Neural progenitor cell (in vitro differentiated cells): ENCODE data around the gene SUPV3L1. TPM values are rescaled to one million over a fixed set of nuclear protein-coding genes. Genes with fewer than 3 reads are reported as not detected.

Experiments
- DNase-seq: peaks from one replicate; pipeline ENCODE4 v3.0.0-alpha.2; 2016; ENCODE audit warnings: low spot score
- H2AFZ ChIP-seq: fragments of 200-600 bp; sonication (generic); replicated peaks from 2 replicates; pipeline ENCODE4 v1.6.1; 2016; ENCODE audit warnings: antibody characterized with exemption
- H3F3A ChIP-seq: fragments of 200-600 bp; sonication (generic); 2 replicates; pipeline ENCODE4 v1.6.1; 2016; ENCODE audit warnings: antibody characterized with exemption, low read depth
- H3K27ac ChIP-seq: fragments of 200-600 bp; sonication (generic); 2 replicates; pipeline ENCODE4 v1.5.1; 2016; ENCODE audit warnings: mild to moderate bottlenecking
- H3K27me3 ChIP-seq: fragments of 200-600 bp; sonication (generic); 2 replicates; pipeline ENCODE4 v1.6.1; 2016; ENCODE audit warnings: mild to moderate bottlenecking, moderate library complexity
- H3K36me3 ChIP-seq: fragments of 200-600 bp; sonication (generic); 2 replicates; pipeline ENCODE4 v1.5.1; 2016
- H3K4me1 ChIP-seq: fragments of 200-600 bp; sonication (generic); 2 replicates; pipeline ENCODE4 v1.6.1; 2016; ENCODE audit warnings: mixed run types
- H3K4me2 ChIP-seq: fragments of 200-600 bp; sonication (generic); 2 replicates; pipeline ENCODE4 v1.6.1; 2016
- H3K4me3 ChIP-seq: fragments of 200-600 bp; sonication (generic); 2 replicates; pipeline ENCODE4 v1.5.1; 2016
- H3K79me2 ChIP-seq: fragments of 200-600 bp; sonication (generic); 2 replicates; pipeline ENCODE4 v1.6.1; 2016; ENCODE audit warnings: low read depth
- H3K9ac ChIP-seq: fragments of 200-600 bp; sonication (generic); 2 replicates; pipeline ENCODE4 v1.6.1; 2016
- H3K9me3 ChIP-seq: fragments of 200-600 bp; sonication (generic); 2 replicates; pipeline ENCODE4 v1.5.1; 2016; ENCODE audit warnings: low read depth
- H4K20me1 ChIP-seq: fragments of 200-600 bp; sonication (generic); 2 replicates; pipeline ENCODE4 v1.6.1; 2016; ENCODE audit warnings: low read depth
- H3K27ac Mint-ChIP-seq: 3 replicates; pipeline ENCODE4 v1.8.0; 2021; ENCODE audit warnings: mixed read lengths
- H3K27me3 Mint-ChIP-seq: 2 replicates; pipeline ENCODE4 v1.8.0; 2022; ENCODE audit warnings: low read depth, mild to moderate bottlenecking, inconsistent platforms, moderate library complexity, mixed read lengths; ENCODE audit not compliant: insufficient read depth
- H3K36me3 Mint-ChIP-seq: 3 replicates; pipeline ENCODE4 v1.8.0; 2021; ENCODE audit warnings: mixed read lengths
- H3K4me1 Mint-ChIP-seq: 3 replicates; pipeline ENCODE4 v1.8.0; 2021; ENCODE audit warnings: mixed read lengths
- H3K4me3 Mint-ChIP-seq: 3 replicates; pipeline ENCODE4 v1.8.0; 2021; ENCODE audit warnings: mild to moderate bottlenecking, moderate library complexity, mixed read lengths
- H3K9me3 Mint-ChIP-seq: 3 replicates; pipeline ENCODE4 v1.8.0; 2020; ENCODE audit warnings: mixed read lengths
- CTCF ChIP-seq: fragments of 200-600 bp; sonication (generic); IDR thresholded peaks from 2 replicates; pipeline ENCODE4 v1.5.1; 2017; ENCODE audit warnings: antibody characterized with exemption, mild to moderate bottlenecking
- EZH2 ChIP-seq: fragments of 200-600 bp; sonication (generic); IDR thresholded peaks from 2 replicates; pipeline ENCODE4 v1.6.1; 2017; ENCODE audit warnings: antibody characterized with exemption, mild to moderate bottlenecking, moderate library complexity
- EZH2phosphoT487 ChIP-seq: fragments of 200-600 bp; sonication (generic); IDR thresholded peaks from 2 replicates; pipeline ENCODE4 v1.6.1; 2017; ENCODE audit warnings: antibody characterized with exemption
- total RNA-seq: library from RNA; depleted of rRNA; stranded (reverse); fragments of >200 nt; gene quantifications from 2 replicates; pipeline ENCODE4 v1.2.3, GENCODE V29; 2015; ENCODE audit warnings: low replicate concordance

Gene SUPV3L1
- total RNA-seq, 1 donor from 2014 or later = 31.9 TPM

- Histone ChIP-seq H4K20me1 (no peaks in the 10 kb centered on the region), H3K36me3 (no peaks in the 10 kb centered on the region), H3K9me3 (no peaks in the 10 kb centered on the region), H3K4me3 (no peak overlapping the region), H3K9ac (no peak overlapping the region), H3F3A (no peaks in the 10 kb centered on the region), H2AFZ (no peak overlapping the region), H3K4me1 (no peaks in the 10 kb centered on the region), H3K27me3 (no peaks in the 10 kb centered on the region), H3K27ac (no peak overlapping the region), H3K4me2 (no peak overlapping the region), H3K79me2 (no peaks in the 10 kb centered on the region)
- Mint-ChIP-seq H3K4me1 (peaks cover 8% of the 10 kb centered on the region), H3K4me3 (no peak overlapping the region), H3K27me3 (peaks cover 2% of the 10 kb centered on the region), H3K27ac (no peak overlapping the region), H3K36me3 (no peaks in the 10 kb centered on the region), H3K9me3 (peaks cover 4% of the 10 kb centered on the region)
- DNase-seq = no peak
- TF ChIP-seq CTCF = no peak
- no peak for TF ChIP-seq EZH2
Observed at GRCh38 chr10:69218831-69219230, 38.8 kb downstream of the SUPV3L1 start.

- Histone ChIP-seq H3K36me3 (no peaks in the 10 kb centered on the region), H3K27me3 (no peaks in the 10 kb centered on the region), H3K4me3 (no peak within 1 kb of the TSS), H3F3A (no peaks in the 10 kb centered on the region), H3K79me2 (no peaks in the 10 kb centered on the region), H2AFZ (no peak within 1 kb of the TSS), H3K4me2 (no peak within 1 kb of the TSS), H3K27ac (no peak within 1 kb of the TSS), H4K20me1 (no peaks in the 10 kb centered on the region), H3K9ac (no peak within 1 kb of the TSS), H3K4me1 (no peaks in the 10 kb centered on the region), H3K9me3 (no peaks in the 10 kb centered on the region)
- H3K4me3 Mint-ChIP-seq = no peak within 1 kb of the TSS
- peaks cover 11% of the 10 kb centered on the region for H3K4me1 Mint-ChIP-seq
- H3K9me3 Mint-ChIP-seq = no peaks in the 10 kb centered on the region
- TF ChIP-seq EZH2 (no peak), EZH2phosphoT487 (no peak), CTCF (no peak)
- DNase-seq = no peak
- H3K27me3 Mint-ChIP-seq = peaks cover 5% of the 10 kb centered on the region
- no peaks in the 10 kb centered on the region for H3K36me3 Mint-ChIP-seq
- no peak within 1 kb of the TSS for H3K27ac Mint-ChIP-seq
Observed at GRCh38 chr10:69220041-69220451, 40.0 kb downstream of the SUPV3L1 start, which contains the start of gene HKDC1. Gene HKDC1 (plus strand): TSS chr10:69220332. CDS start chr10:69220436, 104 bp downstream.

GRCh38 chr10:69220507-69220906, 40.5 kb downstream of the SUPV3L1 start:
- no peak overlapping the region for H2AFZ ChIP-seq
- Mint-ChIP-seq H3K27me3 (peaks cover 5% of the 10 kb centered on the region), H3K9me3 (no peaks in the 10 kb centered on the region), H3K27ac (no peak overlapping the region), H3K4me3 (no peak overlapping the region), H3K36me3 (no peaks in the 10 kb centered on the region), H3K4me1 (peaks cover 15% of the 10 kb centered on the region)
- no peaks in the 10 kb centered on the region for H3K9me3 ChIP-seq
- TF ChIP-seq EZH2 (no peak), CTCF (no peak), EZH2phosphoT487 (no peak)
- DNase-seq = no peak
- H3K4me1 ChIP-seq = no peaks in the 10 kb centered on the region
- no peaks in the 10 kb centered on the region for H3K36me3 ChIP-seq
- no peaks in the 10 kb centered on the region for H3K79me2 ChIP-seq
- H3K27ac ChIP-seq = no peak overlapping the region
- H3F3A ChIP-seq = no peaks in the 10 kb centered on the region
- no peak overlapping the region for H3K4me2 ChIP-seq
- H4K20me1 ChIP-seq = no peaks in the 10 kb centered on the region
- no peaks in the 10 kb centered on the region for H3K27me3 ChIP-seq
- H3K4me3 ChIP-seq = no peak overlapping the region
- H3K9ac ChIP-seq = no peak overlapping the region
